ENCODE results near the gene RGS9. TPM values are rescaled to one million over a fixed set of nuclear protein-coding genes. Genes with fewer than 3 reads are reported as not detected.
A peak's percentile ranks its signal among the peaks of the same experiment; 100 is the strongest.

RGS9 gene
- total RNA-seq, 1 experiment from 2014 or later, result 0.49 TPM

GRCh38 chr17:65181237-65182061 is 44.3 kb downstream of the RGS9 start:
- Mint-ChIP-seq H3K27me3 (ENCODE audit: insufficient read depth, unreplicated experiment) (peaks cover 15% of the 10 kb centered on the region), H3K4me1 (ENCODE audit: insufficient read depth, unreplicated experiment) (peaks cover 6% of the 10 kb centered on the region), H3K9me3 (ENCODE audit: unreplicated experiment) (peaks cover 14% of the 10 kb centered on the region), H3K4me3 (ENCODE audit: unreplicated experiment) (no peak overlapping the region), H3K36me3 (ENCODE audit: insufficient read depth, unreplicated experiment) (no peaks in the 10 kb centered on the region), H3K27ac (ENCODE audit: low read depth, unreplicated experiment) (no peak overlapping the region)
- ChIA-PET POLR2A (no interaction called here), CTCF (interaction anchor here (0.6 to 0.9 kb wide), 3 partner anchors 16 to 216 kb away, joined by 3 to 4 read pairs (median 4); no protein-coding TSS in a partner anchor)
- BruUV-seq (replicated peaks), result no TSS peak
- DNase-seq (ENCODE audit: unreplicated experiment), result no peak
- TF ChIP-seq CTCF (IDR thresholded peaks at IDR 0.05; ENCODE audit: unreplicated experiment), result no peak
- intact Hi-C loops (cut with micrococcal nuclease), result no loop called here

DNA sequence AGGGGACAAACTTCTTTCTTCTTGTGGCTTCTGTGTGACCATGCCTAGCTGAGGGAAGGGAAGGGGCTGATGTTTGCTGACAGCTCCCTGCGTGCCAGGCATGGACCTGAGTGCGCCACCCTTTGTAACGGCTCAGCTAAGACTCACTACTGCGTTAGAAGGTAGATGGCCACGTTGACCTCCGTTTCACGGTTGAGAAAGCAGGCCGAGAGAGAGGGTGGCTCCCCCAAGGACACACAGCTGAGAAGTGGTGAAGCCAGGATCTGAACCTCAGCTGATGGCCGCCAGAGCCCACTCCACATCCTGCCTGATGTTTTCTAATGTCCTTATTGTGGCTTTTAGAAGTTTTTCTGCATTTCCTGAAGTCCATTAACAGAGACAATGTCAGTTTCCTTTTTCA is 45.1 kb downstream of the RGS9 start:
- H3K27ac Mint-ChIP-seq (ENCODE audit: low read depth, unreplicated experiment), result no peak overlapping the region
- ChIA-PET POLR2A (no interaction called here), CTCF (interaction anchor here (0.6 to 0.9 kb wide), 2 partner anchors 16 to 193 kb away, joined by 3 to 4 read pairs; no protein-coding TSS in a partner anchor)
- H3K27me3 Mint-ChIP-seq (ENCODE audit: insufficient read depth, unreplicated experiment), result peaks cover 15% of the 10 kb centered on the region
- DNase-seq (ENCODE audit: unreplicated experiment), result no peak
- H3K9me3 Mint-ChIP-seq (ENCODE audit: unreplicated experiment), result peaks cover 6% of the 10 kb centered on the region
- H3K36me3 Mint-ChIP-seq (ENCODE audit: insufficient read depth, unreplicated experiment), result no peaks in the 10 kb centered on the region
- H3K4me3 Mint-ChIP-seq (ENCODE audit: unreplicated experiment), result no peak overlapping the region
- peaks cover 6% of the 10 kb centered on the region for H3K4me1 Mint-ChIP-seq (ENCODE audit: insufficient read depth, unreplicated experiment)
- no TSS peak for BruUV-seq (replicated peaks)
- no peak for TF ChIP-seq CTCF (IDR thresholded peaks at IDR 0.05; ENCODE audit: unreplicated experiment)
- intact Hi-C loops (cut with micrococcal nuclease), result no loop called here

- no peak for TF ChIP-seq CTCF (IDR thresholded peaks at IDR 0.05; ENCODE audit: unreplicated experiment)
- Mint-ChIP-seq H3K9me3 (ENCODE audit: unreplicated experiment) (no peaks in the 10 kb centered on the region), H3K4me3 (ENCODE audit: unreplicated experiment) (no peak overlapping the region), H3K27ac (ENCODE audit: low read depth, unreplicated experiment) (no peak overlapping the region), H3K36me3 (ENCODE audit: insufficient read depth, unreplicated experiment) (no peaks in the 10 kb centered on the region), H3K4me1 (ENCODE audit: insufficient read depth, unreplicated experiment) (peaks cover 6% of the 10 kb centered on the region), H3K27me3 (ENCODE audit: insufficient read depth, unreplicated experiment) (peaks cover 15% of the 10 kb centered on the region)
- POLR2A ChIA-PET, result no interaction called here
- DNase-seq (ENCODE audit: unreplicated experiment), result peak; percentile 13
- BruUV-seq (replicated peaks), result no TSS peak
- intact Hi-C loops (cut with micrococcal nuclease), result no loop called here
- CTCF ChIA-PET, result no interaction called here
Observed at GRCh38 chr17:65183736-65184135, 46.6 kb downstream of the RGS9 start.

DNA sequence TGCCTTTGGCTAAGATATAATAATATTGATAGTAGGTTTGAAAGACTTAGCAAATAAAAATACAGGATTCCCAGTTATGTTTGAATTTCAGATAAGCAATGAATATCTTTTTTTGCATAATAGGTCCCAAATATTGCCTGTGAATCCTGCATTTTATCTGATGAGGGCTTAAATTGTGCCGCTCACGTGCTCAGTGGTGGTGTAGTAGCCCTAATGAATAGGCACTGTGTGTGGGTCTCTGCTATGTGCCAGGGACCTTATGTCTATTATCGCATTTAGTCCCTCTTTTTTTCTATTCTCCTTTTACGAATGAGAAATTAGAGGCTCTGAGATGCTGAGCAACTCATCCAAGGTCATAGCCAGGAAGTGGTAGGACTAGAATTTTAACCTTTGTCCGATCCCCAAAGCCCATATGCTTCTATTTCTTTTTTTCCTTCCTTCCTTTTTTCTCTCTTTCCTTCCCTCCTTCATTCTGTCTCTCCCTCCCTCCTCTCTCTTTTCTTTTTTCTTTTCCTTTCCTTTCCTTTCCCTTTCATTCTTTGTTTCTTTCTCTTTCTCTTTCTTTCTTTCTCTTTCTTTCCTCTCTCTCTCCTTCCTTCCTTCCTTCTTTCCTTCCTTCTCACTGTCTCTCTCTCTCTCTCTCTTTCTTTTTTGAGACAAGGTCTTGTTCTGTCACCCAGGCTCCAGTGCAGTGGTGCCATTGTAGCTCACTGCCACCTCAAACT is 47.2 kb downstream of the RGS9 start:
- Mint-ChIP-seq H3K27ac (ENCODE audit: low read depth, unreplicated experiment) (no peak overlapping the region), H3K36me3 (ENCODE audit: insufficient read depth, unreplicated experiment) (no peaks in the 10 kb centered on the region), H3K4me3 (ENCODE audit: unreplicated experiment) (no peak overlapping the region), H3K4me1 (ENCODE audit: insufficient read depth, unreplicated experiment) (peaks cover 6% of the 10 kb centered on the region), H3K27me3 (ENCODE audit: insufficient read depth, unreplicated experiment) (peaks cover 15% of the 10 kb centered on the region), H3K9me3 (ENCODE audit: unreplicated experiment) (no peaks in the 10 kb centered on the region)
- CTCF ChIA-PET, result interaction anchor here (0.6 to 0.7 kb wide), 2 partner anchors 26 to 888 kb away, joined by 3 to 4 read pairs; no protein-coding TSS in a partner anchor
- DNase-seq (ENCODE audit: unreplicated experiment), result no peak
- POLR2A ChIA-PET, result interaction anchor here (1.3 kb wide), 1 partner anchor 19 kb away, joined by 4 read pairs; no protein-coding TSS in a partner anchor
- intact Hi-C loops (cut with micrococcal nuclease), result no loop called here
- no TSS peak for BruUV-seq (replicated peaks)
- TF ChIP-seq CTCF (IDR thresholded peaks at IDR 0.05; ENCODE audit: unreplicated experiment), result no peak
